ENCODE measurements around the gene RGS9BP.
"Not testable (repeated sequence)": the region's sequence is repeated elsewhere in the genome, so short reads cannot be mapped to it uniquely, and the experiment has no call there.

Gene RGS9BP

GRCh38 chr19:32675720-32676185 lies at the start of gene RGS9BP:
RGS9BP (plus strand) TSS chr19:32675848; CDS start chr19:32676264, 416 bp downstream.
- DNase-seq: peak; percentile 70

GRCh38 chr19:32626969-32627368 lies 48.7 kb upstream of the RGS9BP start:
- DNase-seq: no peak

GRCh38 chr19:32627714-32628270 lies 47.9 kb upstream of the RGS9BP start:
- no peak for DNase-seq

GRCh38 chr19:32630338-32630737 lies 45.3 kb upstream of the RGS9BP start:
- no peak for DNase-seq

- DNase-seq: no peak
These were observed 44.3 kb upstream of the RGS9BP start for GRCh38 chr19:32631381-32631780.

GRCh38 chr19:32637480-32637879 lies 38.2 kb upstream of the RGS9BP start:
- DNase-seq: no peak

- no peak for DNase-seq
These were observed 37.0 kb upstream of the RGS9BP start for GRCh38 chr19:32638625-32639024.

- no peak for DNase-seq
These were observed 32.9 kb upstream of the RGS9BP start for GRCh38 chr19:32642771-32643170.

GRCh38 chr19:32646556-32646955 lies 29.1 kb upstream of the RGS9BP start:
- DNase-seq: no peak

GRCh38 chr19:32647361-32647760 lies 28.3 kb upstream of the RGS9BP start:
- DNase-seq: no peak

GRCh38 chr19:32649751-32650150 lies 25.9 kb upstream of the RGS9BP start:
- DNase-seq: no peak

- DNase-seq: no peak
These were observed 25.0 kb upstream of the RGS9BP start for GRCh38 chr19:32650671-32651070.

- no peak for DNase-seq
These were observed 23.9 kb upstream of the RGS9BP start for GRCh38 chr19:32651729-32652140.

- DNase-seq: not testable (repeated sequence)
These were observed 23.3 kb upstream of the RGS9BP start for GRCh38 chr19:32652331-32652730.

GRCh38 chr19:32652894-32653598 lies 22.6 kb upstream of the RGS9BP start:
- DNase-seq: no peak

GRCh38 chr19:32653599-32653915 lies 22.1 kb upstream of the RGS9BP start:
- no peak for DNase-seq

GRCh38 chr19:32656379-32656778 lies 19.3 kb upstream of the RGS9BP start:
- DNase-seq: not testable (repeated sequence)

- no peak for DNase-seq
These were observed 17.6 kb upstream of the RGS9BP start for GRCh38 chr19:32658075-32658474.

- DNase-seq: no peak
These were observed 17.1 kb upstream of the RGS9BP start for GRCh38 chr19:32658527-32658926.

GRCh38 chr19:32661318-32661717 lies 14.3 kb upstream of the RGS9BP start:
- no peak for DNase-seq

- no peak for DNase-seq
These were observed 13.5 kb upstream of the RGS9BP start for GRCh38 chr19:32662186-32662585.

- no peak for DNase-seq
These were observed 9.6 kb upstream of the RGS9BP start for GRCh38 chr19:32666084-32666483.

- no peak for DNase-seq
These were observed 6.3 kb upstream of the RGS9BP start for GRCh38 chr19:32669310-32669709.

GRCh38 chr19:32671883-32672593 lies 3.6 kb upstream of the RGS9BP start:
- peak; percentile 16 for DNase-seq

Data from GDM1 (cell line).